NCI-H2171 treated with DMSO at 0.1 percent for 48 hours (cell line): Measurements from ENCODE around the gene NECAB3.
A peak's percentile ranks its signal among the peaks of the same experiment; 100 is the strongest.

ENCODE experiments used
- DNase-seq: peaks from one replicate; lab custom pipeline; 2025; lab: John Stamatoyannopoulos, UW

Gene NECAB3

DNA sequence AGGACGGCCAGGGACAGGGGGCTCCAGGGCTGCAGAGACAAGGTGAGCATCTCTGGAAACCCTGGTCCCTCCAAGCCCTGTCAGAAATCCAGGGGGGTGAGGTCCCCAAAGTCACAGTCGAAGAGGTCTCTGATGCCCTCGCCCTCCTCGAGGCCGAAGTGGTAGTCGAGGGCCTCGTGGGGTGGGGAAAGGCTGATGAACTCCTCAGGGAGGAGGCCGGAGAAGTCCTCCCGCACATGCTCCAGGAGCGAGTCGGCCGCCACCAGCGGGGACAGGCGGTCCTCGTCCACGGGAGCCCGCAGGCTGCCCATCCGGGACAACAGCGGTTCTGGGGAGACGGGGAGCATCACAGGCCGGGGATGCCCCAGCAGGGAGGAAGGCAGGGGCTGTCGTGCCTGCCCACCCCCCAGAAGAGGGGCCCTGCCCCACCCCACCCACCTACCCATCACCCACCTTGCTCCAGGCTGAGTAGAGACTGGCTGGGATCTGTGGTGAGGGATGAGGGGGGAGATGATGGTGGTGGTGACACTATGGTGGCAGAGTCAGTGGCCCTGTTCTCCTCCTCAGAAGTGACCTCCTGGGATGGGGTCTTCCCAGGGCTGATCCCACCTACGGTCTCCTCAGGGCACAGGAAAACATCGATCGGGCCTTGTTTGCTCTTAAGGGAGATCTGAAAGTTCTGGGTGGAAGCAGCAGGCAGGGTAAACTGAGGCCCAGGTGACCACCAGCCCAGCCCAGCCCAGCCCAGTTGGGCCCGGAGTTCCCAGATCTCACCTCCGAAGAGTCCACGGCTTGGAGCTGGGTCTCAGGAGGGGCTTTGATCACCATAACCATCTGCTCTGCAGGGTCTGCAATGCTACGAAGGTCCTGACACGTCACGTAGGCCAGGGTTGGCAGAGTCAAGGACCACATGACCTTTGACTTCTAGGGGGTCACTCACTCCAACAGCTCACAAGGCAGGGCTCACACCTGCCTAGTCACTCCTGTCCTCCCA, 2.7 kb upstream of the NECAB3 start:
- DNase-seq = no peak

DNA sequence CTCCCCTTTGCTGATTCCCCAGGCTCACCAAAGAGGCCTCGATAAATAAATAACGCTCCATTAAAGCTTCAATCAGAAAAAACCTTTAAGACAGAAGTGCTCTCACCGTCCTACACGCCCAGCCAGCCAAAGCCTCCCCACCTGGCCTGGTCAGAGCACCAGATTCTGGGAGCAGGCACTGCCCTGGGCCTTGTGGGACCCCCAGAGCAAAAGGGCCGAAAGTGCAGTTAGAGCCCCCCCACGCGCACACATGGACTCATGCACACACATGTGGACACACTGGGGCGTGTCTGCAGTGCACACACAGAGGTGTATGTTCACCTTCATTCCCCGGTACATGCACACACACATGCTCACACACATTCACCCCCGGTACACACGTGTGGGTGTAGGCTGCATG, 1.9 kb upstream of the NECAB3 start:
- DNase-seq = no peak

DNA sequence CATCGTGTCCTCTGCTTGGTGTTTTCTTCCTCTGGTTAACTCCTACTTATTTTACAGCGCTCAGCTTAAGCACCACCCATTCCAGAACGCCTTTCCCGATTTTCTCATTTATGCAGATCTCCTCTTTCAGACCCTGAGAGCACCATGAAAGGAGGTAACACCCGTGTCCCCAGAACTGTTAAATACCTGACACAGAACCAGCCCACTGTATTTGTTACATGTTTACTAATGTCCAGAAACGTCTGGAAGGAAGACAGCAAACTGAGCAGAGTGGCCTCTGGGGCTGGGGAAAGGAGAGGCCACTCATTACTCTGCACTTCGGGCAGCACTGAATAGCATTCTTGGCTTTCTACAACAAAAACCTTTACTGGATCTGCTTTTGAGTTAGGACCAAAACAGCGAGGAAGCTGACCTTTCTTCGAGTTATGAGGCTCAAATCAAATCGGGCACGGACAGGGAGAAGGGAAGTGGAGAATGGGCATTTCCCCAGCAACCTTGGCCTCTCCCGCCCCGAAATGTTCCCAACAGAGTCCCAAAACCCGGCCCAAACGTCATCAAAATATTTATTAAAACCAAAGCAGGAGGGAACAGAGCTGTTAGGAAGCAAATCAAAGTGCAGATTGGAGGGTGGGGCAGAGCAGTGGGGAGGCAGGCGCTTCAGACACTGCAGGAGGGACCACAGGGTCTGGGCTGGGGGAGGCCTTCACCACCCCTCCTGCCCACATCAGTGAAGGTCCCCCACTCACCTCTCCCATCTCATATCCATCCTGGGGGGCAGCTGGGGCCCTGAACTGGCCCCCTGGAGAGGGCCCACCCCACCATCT, 1.1 kb upstream of the NECAB3 start:
- DNase-seq = peak; percentile 57

DNA sequence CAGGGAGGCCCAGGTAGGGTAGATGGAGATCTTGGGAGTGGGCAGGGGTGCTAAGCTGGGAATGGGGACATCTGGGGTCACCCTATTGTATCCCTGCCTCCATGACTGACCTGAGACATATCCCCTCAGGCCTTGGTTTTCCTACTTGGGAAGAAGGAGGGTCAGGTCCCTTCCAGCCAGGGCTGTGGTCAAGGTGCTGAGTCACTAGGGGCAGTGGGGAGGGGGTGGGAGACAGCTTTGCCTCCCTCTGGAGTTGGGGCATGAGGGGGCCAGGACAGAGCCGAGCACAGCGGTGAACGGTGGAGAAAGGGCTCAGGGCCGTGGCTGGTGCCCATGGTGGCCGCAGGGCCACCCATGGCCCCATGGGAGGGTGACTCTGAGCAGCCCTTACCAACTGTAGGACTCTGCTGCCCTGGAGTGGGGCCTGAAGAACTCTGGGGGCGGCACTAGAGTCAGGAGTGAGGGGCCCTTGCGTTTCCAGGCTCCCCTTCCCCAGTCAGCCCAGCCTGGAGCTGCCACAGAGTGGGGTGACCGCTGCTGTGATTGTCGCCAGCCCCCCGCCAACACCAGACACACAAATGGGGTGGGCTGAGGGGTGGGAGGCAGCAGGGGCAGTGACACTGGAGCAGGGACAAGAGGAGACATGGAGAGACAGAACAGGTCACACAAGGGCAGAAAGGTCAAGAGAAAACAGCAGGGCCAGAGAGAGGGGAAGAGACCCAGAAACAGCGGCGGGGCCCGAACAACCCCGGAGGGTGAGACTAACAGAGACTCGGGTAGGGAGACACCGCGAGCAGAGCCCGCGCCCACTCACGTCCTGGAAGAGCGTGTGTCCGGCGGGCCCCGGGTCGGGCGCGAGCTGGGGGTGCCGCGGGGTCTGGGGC, 576 bp downstream of the NECAB3 start:
- DNase-seq = peak; percentile 40

DNA sequence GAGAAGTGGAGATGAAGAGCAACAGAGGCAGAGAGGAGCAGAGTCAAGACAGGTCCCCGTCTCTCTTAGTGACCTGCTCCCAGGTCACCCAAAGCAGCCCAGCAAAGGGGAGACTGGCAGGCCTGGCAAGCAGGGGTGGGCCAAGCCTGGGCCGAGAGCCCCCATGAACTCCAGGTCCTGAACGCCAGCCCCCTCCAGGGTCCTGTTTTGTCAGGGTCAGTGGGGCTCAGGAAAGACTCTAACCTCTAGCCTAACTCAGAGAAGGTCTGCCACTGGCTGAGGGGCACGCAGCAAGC, 1.2 kb downstream of the NECAB3 start:
- no peak for DNase-seq

DNA sequence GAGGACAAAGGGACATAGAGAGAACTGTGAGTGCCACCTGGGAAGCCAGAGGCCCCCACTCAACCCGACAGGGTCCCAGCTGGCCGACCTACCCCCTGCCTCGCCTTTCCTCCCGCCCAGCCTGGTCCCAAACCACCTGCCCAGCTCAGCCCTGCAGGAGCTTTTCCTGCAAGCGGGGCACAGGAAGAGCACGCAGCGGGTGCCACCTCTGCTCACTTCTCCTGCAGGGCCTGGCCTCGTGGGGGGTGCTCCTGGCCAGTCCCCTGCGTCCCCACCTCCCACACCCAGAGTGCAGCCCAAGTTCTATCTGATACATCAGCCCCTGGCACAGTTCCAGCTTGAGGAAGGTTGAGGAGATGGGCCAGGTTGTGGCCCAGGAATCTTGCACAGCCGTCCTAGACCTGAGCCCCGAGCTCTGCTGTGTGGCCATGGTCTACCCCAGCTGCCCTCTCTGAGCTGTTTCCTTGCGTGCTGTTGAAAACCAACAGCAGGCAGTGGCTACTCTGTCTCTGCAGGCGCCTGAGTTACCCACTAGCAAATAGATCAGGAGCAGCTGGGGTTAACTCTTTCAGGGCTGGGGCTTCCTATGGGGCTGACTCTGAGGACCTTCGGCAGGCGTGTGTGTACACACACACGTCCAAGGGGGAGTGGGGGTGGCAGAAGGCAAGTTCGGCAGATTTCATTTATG, 1.7 kb downstream of the NECAB3 start:
- peak; percentile 75 for DNase-seq

DNA sequence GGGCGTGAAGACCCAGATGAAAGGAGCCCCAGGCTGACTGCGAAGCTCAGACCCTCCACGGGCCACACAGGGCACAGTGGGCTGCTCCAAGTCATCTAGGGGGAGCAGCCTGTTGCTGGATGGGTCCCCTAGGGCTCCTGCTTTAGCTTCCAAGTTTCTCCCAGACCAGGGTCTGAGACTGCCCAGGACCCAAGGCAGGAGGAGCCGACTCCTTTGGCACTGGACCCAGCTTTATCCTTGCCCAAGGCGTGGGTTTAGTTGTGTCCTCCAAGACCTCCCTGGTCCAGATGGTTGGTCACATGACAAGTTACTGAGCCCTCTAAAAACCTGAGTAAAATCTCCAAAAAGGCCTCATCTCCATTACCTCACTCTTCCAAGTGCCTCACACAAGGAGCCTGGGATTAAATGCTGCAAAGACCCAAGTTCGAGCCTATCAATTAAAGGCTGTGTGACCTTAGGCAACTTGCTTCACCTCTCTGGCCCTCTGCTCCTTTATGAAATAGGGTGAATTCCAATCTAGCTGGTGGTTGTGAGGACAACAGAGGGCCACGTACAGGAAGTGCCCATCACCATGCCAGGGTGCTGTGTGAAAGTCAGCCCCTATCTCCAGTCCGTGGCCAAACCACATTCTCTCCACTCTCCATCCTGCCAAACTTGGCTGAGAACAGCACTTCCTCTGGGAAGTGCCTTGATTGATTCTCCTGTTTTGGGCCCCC, 2.5 kb downstream of the NECAB3 start:
- no peak for DNase-seq

DNA sequence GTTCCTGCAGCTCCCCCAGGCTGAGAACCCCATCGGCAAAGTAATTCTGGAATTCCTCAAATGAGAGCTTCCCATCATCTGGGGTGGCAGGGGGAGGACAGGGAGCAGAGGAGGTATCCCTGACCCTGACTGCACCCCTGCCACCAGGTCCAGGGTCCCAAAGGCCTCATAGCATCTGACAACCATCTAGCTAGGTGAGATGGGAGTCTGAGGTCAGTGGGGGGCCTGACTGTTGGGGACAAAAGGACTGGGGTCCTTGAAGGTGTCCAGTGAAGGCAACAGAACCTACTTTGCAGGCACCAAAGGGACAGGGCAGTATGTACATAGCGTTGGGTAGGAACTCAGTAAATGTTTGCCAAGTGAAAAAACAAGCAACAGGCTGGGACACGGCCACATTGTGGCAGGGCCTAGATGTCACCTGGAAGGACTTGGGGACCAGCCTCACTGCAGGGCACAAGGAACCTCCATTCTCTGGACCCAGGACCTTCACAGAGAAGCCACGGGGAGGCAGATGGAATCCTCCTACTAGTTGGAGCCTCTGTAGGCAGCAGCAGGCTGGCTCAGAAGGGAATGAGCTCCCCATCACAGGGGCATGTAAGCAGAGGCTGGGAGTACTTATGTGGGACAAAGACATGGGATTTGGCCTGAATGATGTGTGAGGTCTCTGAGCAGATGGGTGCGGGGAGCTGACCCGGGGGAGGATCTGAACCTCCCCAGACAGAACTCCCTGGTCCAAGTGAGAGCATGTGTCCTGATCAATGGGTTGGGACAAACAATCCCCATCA, 3.3 kb downstream of the NECAB3 start:
- DNase-seq = no peak

DNA sequence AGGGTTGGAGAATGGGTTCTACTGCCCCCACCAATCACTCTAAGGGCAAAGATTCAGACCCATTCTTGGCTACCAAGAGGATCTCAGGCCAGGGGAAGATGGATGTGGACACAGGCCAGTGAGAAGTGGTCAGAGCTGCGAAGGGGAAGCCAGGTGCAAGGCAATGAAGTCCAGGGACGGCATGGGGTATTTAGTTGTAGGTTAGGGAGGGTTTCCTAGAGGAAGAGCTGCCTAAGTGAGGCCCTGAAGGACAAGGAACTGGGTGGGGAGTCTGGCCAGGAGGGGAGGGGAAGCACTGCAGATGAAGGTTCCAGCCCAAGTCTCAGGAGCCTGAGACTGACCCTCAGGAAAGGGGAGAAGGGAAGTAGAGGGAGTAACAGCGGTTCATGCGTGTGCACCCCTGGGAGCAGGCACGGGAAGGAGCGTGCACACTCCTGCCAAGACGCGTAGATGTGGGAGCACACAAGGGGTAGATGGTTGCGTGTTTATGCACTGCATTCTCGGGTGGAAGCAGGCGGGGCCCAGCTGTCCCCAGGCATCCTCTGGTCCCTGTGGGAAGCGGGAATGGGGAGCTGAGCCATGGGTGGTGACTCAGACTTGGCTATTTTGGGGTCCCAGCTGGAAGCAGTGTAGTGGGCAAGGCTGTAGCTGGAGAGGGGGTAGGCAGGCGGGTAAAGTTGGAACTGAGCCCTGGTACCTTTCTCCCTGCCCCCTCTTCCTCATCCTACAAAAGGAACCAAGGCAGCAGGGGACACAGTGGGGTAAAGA, 4.2 kb downstream of the NECAB3 start:
- DNase-seq = no peak

DNA sequence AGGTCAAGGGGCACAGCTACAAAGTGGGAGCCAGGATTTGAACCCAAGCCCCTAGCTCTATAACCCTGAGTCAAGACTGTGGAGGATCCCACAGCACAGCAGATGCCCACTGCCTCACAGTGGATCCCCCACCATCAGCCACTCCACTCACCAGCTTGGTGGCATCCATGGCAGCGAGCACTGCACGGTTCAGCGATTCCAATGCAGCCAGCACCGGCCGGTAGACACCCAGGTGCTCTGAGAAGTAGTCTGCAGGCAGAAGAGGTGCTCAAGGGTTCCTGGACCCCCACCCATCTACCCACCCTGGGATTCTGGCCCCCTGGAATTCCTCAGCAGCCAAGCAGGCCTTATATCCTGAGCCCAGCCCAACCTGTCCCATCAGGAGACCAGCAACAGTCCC, 5.0 kb downstream of the NECAB3 start:
- DNase-seq = no peak

DNA sequence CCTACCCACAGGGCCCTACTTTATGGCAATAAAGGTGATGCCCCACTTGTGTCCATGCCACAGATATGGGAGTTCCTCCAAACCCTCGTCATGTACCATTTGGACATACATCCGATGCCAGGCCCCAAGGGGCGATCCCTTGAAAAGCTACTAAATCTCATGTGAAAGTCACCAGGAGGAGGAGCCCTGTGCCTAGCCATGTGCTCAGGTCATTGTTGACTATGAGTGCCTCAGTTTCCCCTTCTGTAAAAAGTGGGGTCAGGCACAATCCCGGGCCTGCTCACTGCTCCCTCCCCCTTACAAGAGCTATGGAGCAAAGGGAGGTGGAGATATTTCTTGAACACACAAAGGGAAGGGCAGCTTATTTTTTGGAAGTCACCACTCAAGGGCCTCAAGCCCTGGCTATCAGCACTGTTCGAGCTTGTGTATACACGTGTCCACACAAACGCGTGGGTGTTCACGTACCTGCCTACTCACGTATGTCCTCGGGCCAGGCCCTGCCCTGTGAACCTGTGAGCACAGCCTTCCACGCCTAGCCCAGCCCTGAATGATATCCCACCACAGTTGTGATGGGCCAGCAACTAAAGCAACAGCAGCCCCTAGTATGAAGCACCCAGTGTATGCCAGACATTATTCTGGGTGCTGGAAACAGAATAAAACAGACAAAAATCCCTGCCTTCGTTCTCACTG, 5.6 kb downstream of the NECAB3 start:
- no peak for DNase-seq

DNA sequence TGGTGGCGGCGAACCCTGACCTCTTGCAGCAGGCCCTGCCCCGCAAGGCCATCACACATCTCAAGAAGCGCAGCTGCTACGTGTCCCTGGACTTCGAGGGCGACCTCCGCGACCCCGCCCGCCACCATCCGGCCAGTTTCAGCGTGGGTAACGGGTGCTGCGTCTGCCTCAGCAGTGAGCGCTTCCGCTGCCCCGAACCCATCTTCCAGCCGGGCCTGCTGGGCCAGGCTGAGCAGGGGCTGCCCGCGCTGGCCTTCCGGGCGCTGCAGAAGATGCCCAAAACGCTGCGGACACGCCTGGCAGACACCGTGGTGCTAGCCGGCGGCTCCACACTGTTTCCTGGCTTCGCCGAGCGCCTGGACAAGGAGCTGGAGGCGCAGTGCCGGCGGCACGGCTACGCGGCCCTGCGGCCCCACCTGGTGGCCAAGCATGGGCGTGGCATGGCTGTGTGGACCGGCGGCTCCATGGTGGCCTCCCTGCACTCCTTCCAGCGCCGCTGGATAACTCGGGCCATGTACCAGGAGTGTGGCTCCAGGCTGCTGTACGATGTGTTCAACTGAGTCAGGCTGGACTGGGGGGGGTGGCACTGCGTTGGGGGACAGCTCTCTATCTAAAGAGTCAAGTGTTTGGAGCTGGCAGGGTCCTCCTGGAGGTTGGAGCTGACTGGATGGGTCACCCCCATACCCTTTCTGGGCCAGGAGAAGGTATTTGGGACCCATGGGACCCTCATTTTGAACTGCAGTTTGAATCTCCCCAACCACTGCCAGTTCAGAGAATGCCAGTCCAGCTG, 6.4 kb downstream of the NECAB3 start:
- DNase-seq = peak; percentile 44

DNA sequence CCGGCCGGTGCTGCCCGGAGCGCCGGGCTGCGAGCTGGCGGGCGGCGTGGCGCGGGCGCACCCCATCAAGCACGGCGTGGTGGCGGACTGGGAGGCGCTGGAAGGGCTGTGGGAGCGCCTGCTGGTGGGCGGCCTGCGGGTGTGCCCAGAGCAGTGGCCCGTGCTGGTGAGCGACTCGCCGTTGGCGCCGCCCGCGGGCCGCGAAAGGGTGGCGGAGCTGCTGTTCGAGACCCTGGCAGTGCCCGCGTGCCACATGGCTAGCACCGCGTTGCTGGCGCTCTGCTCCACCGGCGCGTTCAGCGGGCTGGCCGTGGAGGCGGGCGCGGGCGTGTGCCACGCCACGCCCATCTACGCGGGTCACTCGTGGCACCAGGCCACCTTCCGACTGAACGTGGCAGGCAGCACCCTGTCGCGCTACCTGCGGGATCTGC, 7.0 kb downstream of the NECAB3 start:
- DNase-seq = no peak

DNA sequence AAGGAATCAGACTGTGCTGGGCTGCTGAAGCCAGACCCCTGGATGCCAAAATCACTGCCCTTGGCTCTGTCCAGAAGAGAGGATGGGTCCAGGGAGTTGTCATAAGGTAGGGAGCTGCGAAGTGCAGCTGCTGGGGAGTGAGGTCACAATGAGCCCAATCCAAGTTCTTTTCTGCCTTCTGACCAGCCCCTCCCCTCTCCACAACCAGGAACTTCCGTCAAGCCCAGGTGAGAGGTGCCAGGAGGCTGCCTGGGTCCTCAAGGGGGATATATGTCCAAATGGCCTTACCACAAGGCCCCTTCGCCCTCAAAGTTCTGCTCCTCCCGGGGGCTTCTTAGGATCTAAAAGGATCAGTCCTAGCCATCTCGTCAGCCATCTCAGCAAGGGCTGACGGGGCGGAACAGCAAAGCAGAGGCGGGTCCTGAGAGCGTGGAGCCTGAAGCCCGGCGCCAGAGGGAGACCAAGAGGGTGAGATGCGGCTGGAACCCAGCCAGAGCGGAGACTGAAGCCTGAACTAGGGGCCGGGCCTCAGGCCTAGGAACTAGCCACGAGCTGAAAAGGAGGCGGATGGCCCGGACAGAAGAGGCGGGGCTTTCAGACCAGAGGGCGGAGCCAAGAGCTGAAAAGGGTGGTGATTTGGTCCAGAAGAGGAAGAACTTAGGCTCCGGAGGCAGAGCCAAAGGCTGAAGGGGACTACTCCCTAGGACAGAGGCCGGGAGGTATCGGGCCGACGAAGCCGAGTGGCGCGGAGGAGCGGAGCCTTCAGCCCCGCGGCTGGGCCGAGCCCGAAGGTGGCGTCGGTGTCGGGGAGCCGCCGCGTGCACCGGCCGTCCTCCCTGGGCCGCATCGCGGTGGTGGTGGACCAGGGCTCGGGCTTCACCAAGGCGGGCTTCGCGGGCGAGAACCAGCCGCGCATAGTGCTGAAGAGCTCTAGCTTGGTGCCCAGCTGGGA, 7.7 kb downstream of the NECAB3 start, which contains the start of gene ACTL10:
ACTL10 (plus strand) TSS at position 651 of the 952 bp plus-strand sequence. CDS start 555 bp downstream, outside the sequence.
- DNase-seq = peak; percentile 65

DNA sequence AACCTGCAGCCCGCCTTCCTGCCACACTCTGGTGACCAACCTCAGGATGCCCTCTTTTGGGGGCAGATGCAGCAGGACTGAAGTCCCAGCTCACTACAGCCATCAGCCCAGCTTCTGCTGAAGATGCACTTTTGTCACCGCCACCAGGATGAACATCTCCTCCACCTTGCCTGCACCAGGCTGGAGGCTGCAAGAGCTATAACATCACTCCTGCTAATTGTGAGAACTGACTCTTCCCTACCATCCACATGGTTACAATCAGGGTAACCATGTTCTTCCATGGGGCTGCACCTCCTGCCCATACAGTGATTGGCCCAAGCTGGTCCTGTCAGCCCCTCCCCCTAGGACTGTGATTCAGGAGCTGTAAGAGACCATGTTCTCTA, 9.5 kb downstream of the NECAB3 start:
- no peak for DNase-seq

DNA sequence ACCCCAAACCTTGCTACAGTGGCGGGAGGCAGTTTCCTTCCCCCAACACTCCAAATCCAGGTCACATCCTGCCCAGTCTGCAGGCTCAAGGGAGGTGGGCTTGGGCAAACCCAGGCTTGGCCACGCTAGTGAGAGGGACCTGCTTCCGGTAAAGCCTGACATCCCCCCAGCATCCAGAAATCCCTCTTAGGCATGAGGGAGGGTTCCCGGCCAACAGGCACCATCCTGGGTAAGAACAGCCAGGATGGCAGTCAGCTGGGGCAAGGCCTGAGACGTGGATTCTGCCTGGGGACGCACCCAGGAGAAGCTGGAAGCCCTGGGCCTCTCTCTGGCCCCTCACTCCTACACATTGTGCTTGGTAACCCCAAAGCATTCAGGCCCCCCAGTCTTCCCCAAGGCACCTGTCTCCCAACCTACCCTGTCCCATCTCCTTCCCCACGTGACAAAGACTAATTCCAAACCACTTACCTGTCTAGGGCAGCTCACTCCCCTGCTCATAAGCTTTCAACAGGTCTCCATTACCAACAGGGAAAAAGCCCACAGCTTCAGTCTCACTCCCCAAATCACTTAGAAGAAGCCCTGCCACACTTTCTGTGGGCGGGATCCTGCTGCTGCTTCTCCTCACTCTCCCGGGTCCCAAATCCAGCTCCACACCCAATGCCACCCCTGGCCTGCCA, 10.0 kb downstream of the NECAB3 start:
- DNase-seq = no peak
